ENCODE measurements around the gene MASP1. TPM values are rescaled to one million over a fixed set of nuclear protein-coding genes. Genes with fewer than 3 reads are reported as not detected.

Gene MASP1
- total RNA-seq (not detected in 2 replicates), polyA plus RNA-seq (not detected in 2 replicates), polyA minus RNA-seq (not detected in 2 replicates)
- total RNA-seq (2013) = 0.07 TPM

- CTCF ChIA-PET = no interaction called here
- peaks cover 0 to 2% (median 0%) of the 10 kb centered on the region in 3 donors for H3K9me3 ChIP-seq (ENCODE audit: control extremely low read depth in 1 of 3, control insufficient read depth in 2 of 3, insufficient read depth in 1 of 3, low read length in 2 of 3)
- WGBS (ENCODE audit: insufficient coverage) = 68% methylated on average over 9 of the region's 10 CpGs
- no peak within 1 kb of the TSS for H3K4me2 ChIP-seq (replicated peaks; ENCODE audit: low read depth, low read length, poor library complexity, severe bottlenecking)
- H3K4me1 ChIP-seq (ENCODE audit: control insufficient read depth in 2 of 2, insufficient read depth in 2 of 2, low read length in 2 of 2) = no peaks in the 10 kb centered on the region
- H3K27ac ChIP-seq (ENCODE audit: low read length in 2 of 2) = no peak within 1 kb of the TSS
- H2AFZ ChIP-seq (ENCODE audit: insufficient read depth, low read depth, low read length, poor library complexity, severe bottlenecking) = no peak within 1 kb of the TSS
- no peak for ATAC-seq (ENCODE audit: low read depth)
- Mint-ChIP-seq H3K27me3 (peaks cover 47% of the 10 kb centered on the region), H3K4me1 (no peaks in the 10 kb centered on the region), H3K4me3 (no peak within 1 kb of the TSS), H3K27ac (no peak within 1 kb of the TSS), H3K9me3 (ENCODE audit: insufficient read depth) (no peaks in the 10 kb centered on the region)
- TF ChIP-seq CTCF (IDR thresholded peaks at IDR 0.05) = no peak
- TF ChIP-seq EZH2 (IDR thresholded peaks at IDR 0.05; ENCODE audit: borderline replicate concordance, insufficient read depth, low read depth, low read length, poor library complexity, severe bottlenecking) = no peak
- H3K79me2 ChIP-seq (ENCODE audit: control insufficient read depth, insufficient read depth, low read length) = no peaks in the 10 kb centered on the region
- peaks cover 0 to 6% (median 1%) of the 10 kb centered on the region in 4 experiments for H3K27me3 ChIP-seq (replicated peaks in 1 of 4; ENCODE audit: control extremely low read depth in 1 of 4, control insufficient read depth in 3 of 4, insufficient read depth in 4 of 4, low read length in 3 of 4)
- no peak for DNase-seq
- POLR2A ChIA-PET = no interaction called here
- intact Hi-C loops (cut with micrococcal nuclease) = no loop called here
- H3K9ac ChIP-seq (ENCODE audit: low read length) = no peak within 1 kb of the TSS
- H4K20me1 ChIP-seq (ENCODE audit: control insufficient read depth, insufficient read depth, low read length, poor library complexity, severe bottlenecking) = no peaks in the 10 kb centered on the region
- no peak within 1 kb of the TSS for H3K4me3 ChIP-seq (ENCODE audit: control extremely low read depth in 1 of 5, extremely low read depth in 1 of 5, insufficient read depth in 1 of 5, low read depth in 2 of 5, low read length in 4 of 5)
- H3K36me3 ChIP-seq (replicated peaks in 1 of 2; ENCODE audit: control extremely low read depth in 1 of 2, control insufficient read depth in 1 of 2, extremely low read depth in 1 of 2, insufficient read depth in 2 of 2, low read length in 1 of 2) = no peaks in the 10 kb centered on the region
Measured at GRCh38 chr3:187291512-187292132, at the start of gene MASP1. TSS of gene MASP1 (minus strand) at chr3:187291737. CDS start at chr3:187291632, 105 bp downstream.

- intact Hi-C loops (cut with micrococcal nuclease) = no loop called here
- Histone ChIP-seq H4K20me1 (ENCODE audit: control insufficient read depth, insufficient read depth, low read length, poor library complexity, severe bottlenecking) (no peaks in the 10 kb centered on the region), H3K4me1 (ENCODE audit: control insufficient read depth in 2 of 2, insufficient read depth in 2 of 2, low read length in 2 of 2) (no peaks in the 10 kb centered on the region), H3K79me2 (ENCODE audit: control insufficient read depth, insufficient read depth, low read length) (no peaks in the 10 kb centered on the region), H3K4me2 (replicated peaks; ENCODE audit: low read depth, low read length, poor library complexity, severe bottlenecking) (no peak overlapping the region), H3K9ac (ENCODE audit: low read length) (no peak overlapping the region), H3K27ac (ENCODE audit: low read length in 2 of 2) (no peak overlapping the region), H3K9me3 (ENCODE audit: control extremely low read depth in 1 of 3, control insufficient read depth in 2 of 3, insufficient read depth in 1 of 3, low read length in 2 of 3) (no peaks in the 10 kb centered on the region), H2AFZ (ENCODE audit: insufficient read depth, low read depth, low read length, poor library complexity, severe bottlenecking) (no peak overlapping the region), H3K36me3 (replicated peaks in 1 of 2; ENCODE audit: control extremely low read depth in 1 of 2, control insufficient read depth in 1 of 2, extremely low read depth in 1 of 2, insufficient read depth in 2 of 2, low read length in 1 of 2) (no peaks in the 10 kb centered on the region), H3K27me3 (replicated peaks in 1 of 4; ENCODE audit: control extremely low read depth in 1 of 4, control insufficient read depth in 3 of 4, insufficient read depth in 4 of 4, low read length in 3 of 4) (peaks cover 0 to 10% (median 0%) of the 10 kb centered on the region in 4 experiments), H3K4me3 (ENCODE audit: control extremely low read depth in 1 of 5, extremely low read depth in 1 of 5, insufficient read depth in 1 of 5, low read depth in 2 of 5, low read length in 4 of 5) (no peak overlapping the region)
- TF ChIP-seq CTCF (IDR thresholded peaks at IDR 0.05) = no peak
- TF ChIP-seq EZH2 (IDR thresholded peaks at IDR 0.05; ENCODE audit: borderline replicate concordance, insufficient read depth, low read depth, low read length, poor library complexity, severe bottlenecking) = no peak
- no peak overlapping the region for H3K27ac Mint-ChIP-seq
- H3K27me3 Mint-ChIP-seq = peaks cover 41% of the 10 kb centered on the region
- DNase-seq (no peak), ATAC-seq (ENCODE audit: low read depth) (no peak)
- ChIA-PET CTCF (interaction anchor here (1.3 kb wide), 1 partner anchor 21 kb away, joined by 4 read pairs; no protein-coding TSS in a partner anchor), POLR2A (no interaction called here)
- no peak overlapping the region for H3K4me3 Mint-ChIP-seq
- no peaks in the 10 kb centered on the region for H3K9me3 Mint-ChIP-seq (ENCODE audit: insufficient read depth)
- no peaks in the 10 kb centered on the region for H3K4me1 Mint-ChIP-seq
- WGBS (ENCODE audit: insufficient coverage) = no CpG with 5 or more reads among the region's 1 CpG
Measured at GRCh38 chr3:187340578-187340977, 49.0 kb upstream of the MASP1 start.

All from B cell (primary cell).